Measurements from ENCODE around the gene ETV6. TPM values are rescaled to one million over a fixed set of nuclear protein-coding genes. Genes with fewer than 3 reads are reported as not detected.

The ETV6 gene
- total RNA-seq, 1 donor from 2014 or later, result 11.9 TPM

GRCh38 chr12:11805680-11806079, 156.2 kb downstream of the ETV6 start:
- DNase-seq, result no peak

GRCh38 chr12:11807458-11807857, 158.0 kb downstream of the ETV6 start:
- DNase-seq, result no peak

- no peak for DNase-seq
Measured at GRCh38 chr12:11808931-11809330, 159.5 kb downstream of the ETV6 start.

GRCh38 chr12:11810206-11810545, 160.7 kb downstream of the ETV6 start:
- no peak for DNase-seq

GRCh38 chr12:11811008-11811407, 161.5 kb downstream of the ETV6 start:
- DNase-seq, result no peak

GRCh38 chr12:11812241-11812585, 162.7 kb downstream of the ETV6 start:
- peak; percentile 59 for DNase-seq

- DNase-seq, result peak; percentile 68
Measured at GRCh38 chr12:11812586-11813437, 163.3 kb downstream of the ETV6 start.

- no peak for DNase-seq
Measured at GRCh38 chr12:11813438-11813813, 164.0 kb downstream of the ETV6 start.

GRCh38 chr12:11814374-11814773, 164.9 kb downstream of the ETV6 start:
- no peak for DNase-seq

GRCh38 chr12:11815397-11815796, 165.9 kb downstream of the ETV6 start:
- no peak for DNase-seq

GRCh38 chr12:11819643-11820042, 170.2 kb downstream of the ETV6 start:
- no peak for DNase-seq

GRCh38 chr12:11820476-11820875, 171.0 kb downstream of the ETV6 start:
- DNase-seq, result no peak

GRCh38 chr12:11821386-11822080, 172.1 kb downstream of the ETV6 start:
- DNase-seq, result no peak

GRCh38 chr12:11822081-11822834, 172.8 kb downstream of the ETV6 start:
- no peak for DNase-seq

GRCh38 chr12:11823043-11823442, 173.6 kb downstream of the ETV6 start:
- no peak for DNase-seq

GRCh38 chr12:11823593-11823992, 174.1 kb downstream of the ETV6 start:
- no peak for DNase-seq

GRCh38 chr12:11824069-11824468, 174.6 kb downstream of the ETV6 start:
- DNase-seq, result no peak

- no peak for DNase-seq
Measured at GRCh38 chr12:11824736-11825135, 175.3 kb downstream of the ETV6 start.

GRCh38 chr12:11825278-11825677, 175.8 kb downstream of the ETV6 start:
- no peak for DNase-seq

GRCh38 chr12:11826574-11826973, 177.1 kb downstream of the ETV6 start:
- no peak for DNase-seq

- no peak for DNase-seq
Measured at GRCh38 chr12:11827091-11828061, 177.9 kb downstream of the ETV6 start.

- DNase-seq, result no peak
Measured at GRCh38 chr12:11829764-11830194, 180.3 kb downstream of the ETV6 start.
